ENCODE measurements around the gene CCR5. TPM values are rescaled to one million over a fixed set of nuclear protein-coding genes. Genes with fewer than 3 reads are reported as not detected.

The CCR5 gene
- total RNA-seq, 2 donors from 2014 or later, result 0.57 to 1.9 TPM

DNA sequence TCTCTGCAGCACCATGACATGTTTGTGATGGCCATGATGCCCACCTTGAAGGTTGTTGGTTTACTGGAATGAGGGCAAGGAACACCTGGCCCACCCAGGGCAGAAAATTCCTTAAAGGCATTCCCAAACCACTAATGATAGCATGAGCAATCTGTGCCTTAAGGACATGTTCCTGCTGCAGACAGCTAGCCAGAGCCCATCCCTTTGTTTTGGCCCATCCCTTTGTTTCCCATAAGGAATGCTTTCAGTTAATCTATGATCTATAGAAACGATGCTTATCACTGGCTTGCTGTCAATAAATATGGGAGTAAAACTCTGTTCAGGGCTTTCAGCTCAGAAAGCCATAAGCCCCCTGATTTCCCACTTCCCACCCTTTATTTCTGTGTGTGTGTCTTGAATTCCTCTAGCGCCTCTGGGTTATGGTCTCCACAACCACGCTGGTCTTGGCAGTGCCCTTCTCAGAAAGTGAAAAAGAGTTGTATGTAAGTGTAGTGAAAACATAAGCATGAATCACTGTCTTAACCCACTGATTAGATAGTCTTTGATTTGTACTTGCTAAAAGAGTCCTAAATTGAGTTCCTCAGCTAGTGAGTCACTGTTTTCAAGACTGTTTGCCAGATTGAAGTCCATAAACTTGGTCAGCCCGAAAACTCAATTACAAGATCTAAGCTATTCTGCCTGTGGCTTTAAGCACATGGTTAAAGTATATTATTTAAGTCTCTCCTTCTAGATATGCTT, 35.8 kb upstream of the CCR5 start:
- no peaks in the 10 kb centered on the region for H3K27me3 ChIP-seq
- no peak overlapping the region for H3K9ac ChIP-seq (ENCODE audit: low read depth in 2 of 2, low read length in 2 of 2)
- no peak overlapping the region for H3K27ac ChIP-seq
- no peaks in the 10 kb centered on the region for H3K9me3 ChIP-seq
- TF ChIP-seq, protein P1, sequence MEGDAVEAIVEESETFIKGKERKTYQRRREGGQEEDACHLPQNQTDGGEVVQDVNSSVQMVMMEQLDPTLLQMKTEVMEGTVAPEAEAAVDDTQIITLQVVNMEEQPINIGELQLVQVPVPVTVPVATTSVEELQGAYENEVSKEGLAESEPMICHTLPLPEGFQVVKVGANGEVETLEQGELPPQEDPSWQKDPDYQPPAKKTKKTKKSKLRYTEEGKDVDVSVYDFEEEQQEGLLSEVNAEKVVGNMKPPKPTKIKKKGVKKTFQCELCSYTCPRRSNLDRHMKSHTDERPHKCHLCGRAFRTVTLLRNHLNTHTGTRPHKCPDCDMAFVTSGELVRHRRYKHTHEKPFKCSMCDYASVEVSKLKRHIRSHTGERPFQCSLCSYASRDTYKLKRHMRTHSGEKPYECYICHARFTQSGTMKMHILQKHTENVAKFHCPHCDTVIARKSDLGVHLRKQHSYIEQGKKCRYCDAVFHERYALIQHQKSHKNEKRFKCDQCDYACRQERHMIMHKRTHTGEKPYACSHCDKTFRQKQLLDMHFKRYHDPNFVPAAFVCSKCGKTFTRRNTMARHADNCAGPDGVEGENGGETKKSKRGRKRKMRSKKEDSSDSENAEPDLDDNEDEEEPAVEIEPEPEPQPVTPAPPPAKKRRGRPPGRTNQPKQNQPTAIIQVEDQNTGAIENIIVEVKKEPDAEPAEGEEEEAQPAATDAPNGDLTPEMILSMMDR (IDR thresholded peaks at IDR 0.05), result no peak
- no peak overlapping the region for H3K4me3 ChIP-seq
- H3K36me3 ChIP-seq, result no peaks in the 10 kb centered on the region
- DNase-seq, result no peak
- H3K4me1 ChIP-seq, result no peaks in the 10 kb centered on the region
- intact Hi-C loops (cut with DNase I), result no loop called here

GRCh38 chr3:46335541-46335940, 35.2 kb upstream of the CCR5 start:
- H3K27ac ChIP-seq, result no peak overlapping the region
- H3K27me3 ChIP-seq, result no peaks in the 10 kb centered on the region
- TF ChIP-seq, protein P1 (IDR thresholded peaks at IDR 0.05), result no peak
- no peak overlapping the region for H3K9ac ChIP-seq (ENCODE audit: low read depth in 2 of 2, low read length in 2 of 2)
- H3K4me1 ChIP-seq, result no peaks in the 10 kb centered on the region
- H3K36me3 ChIP-seq, result no peaks in the 10 kb centered on the region
- no peak for DNase-seq
- no peaks in the 10 kb centered on the region for H3K9me3 ChIP-seq
- no peak overlapping the region for H3K4me3 ChIP-seq
- intact Hi-C loops (cut with DNase I), result no loop called here

DNA sequence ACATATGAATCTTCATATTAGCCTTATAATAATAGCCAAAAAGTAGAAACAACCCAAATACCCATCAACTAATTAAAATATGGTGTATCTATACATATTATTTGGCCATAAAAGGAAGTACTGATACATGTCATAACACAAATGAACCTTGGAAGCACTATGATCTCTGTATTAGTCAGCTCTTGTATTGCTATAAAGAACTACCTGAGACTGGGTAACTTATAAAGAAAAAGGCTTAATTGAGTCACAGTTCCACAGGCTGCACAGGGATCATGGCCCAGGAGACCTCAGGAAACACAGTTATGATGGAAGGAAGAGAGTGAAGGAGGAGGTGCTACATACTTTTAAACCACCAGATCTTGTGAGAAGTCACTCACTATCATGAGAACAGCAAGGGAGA, 32.8 kb upstream of the CCR5 start:
- Histone ChIP-seq H3K4me1 (no peaks in the 10 kb centered on the region), H3K36me3 (no peaks in the 10 kb centered on the region), H3K27ac (no peak overlapping the region), H3K9ac (ENCODE audit: low read depth in 2 of 2, low read length in 2 of 2) (no peak overlapping the region), H3K9me3 (no peaks in the 10 kb centered on the region), H3K4me3 (no peak overlapping the region), H3K27me3 (no peaks in the 10 kb centered on the region)
- intact Hi-C loops (cut with DNase I), result no loop called here
- TF ChIP-seq, protein P1 (IDR thresholded peaks at IDR 0.05), result no peak
- DNase-seq, result no peak

DNA sequence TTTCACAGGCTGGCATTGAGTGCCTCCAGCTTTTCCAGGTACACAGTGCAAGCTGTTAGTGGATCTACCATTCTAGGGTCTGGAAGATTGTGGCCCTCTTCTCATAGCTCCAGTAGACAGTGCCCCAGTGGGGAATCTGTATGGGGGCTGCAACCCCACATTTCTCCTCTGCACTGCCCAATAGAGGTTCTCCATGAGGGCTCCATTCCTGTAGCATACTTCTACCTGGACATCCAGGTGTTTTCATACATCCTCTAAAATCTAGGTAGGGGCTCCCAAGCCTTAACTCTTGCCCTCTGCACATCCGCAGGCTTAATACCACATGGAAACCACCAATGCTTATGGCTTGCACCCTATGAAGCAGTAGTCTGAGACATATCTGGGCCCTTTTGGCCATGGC, 31.9 kb upstream of the CCR5 start:
- Histone ChIP-seq H3K4me1 (no peaks in the 10 kb centered on the region), H3K9me3 (no peaks in the 10 kb centered on the region), H3K9ac (ENCODE audit: low read depth in 2 of 2, low read length in 2 of 2) (no peak overlapping the region), H3K27me3 (no peaks in the 10 kb centered on the region), H3K27ac (no peak overlapping the region), H3K4me3 (no peak overlapping the region), H3K36me3 (no peaks in the 10 kb centered on the region)
- intact Hi-C loops (cut with DNase I), result no loop called here
- no peak for DNase-seq
- TF ChIP-seq, protein P1 (IDR thresholded peaks at IDR 0.05), result no peak

DNA sequence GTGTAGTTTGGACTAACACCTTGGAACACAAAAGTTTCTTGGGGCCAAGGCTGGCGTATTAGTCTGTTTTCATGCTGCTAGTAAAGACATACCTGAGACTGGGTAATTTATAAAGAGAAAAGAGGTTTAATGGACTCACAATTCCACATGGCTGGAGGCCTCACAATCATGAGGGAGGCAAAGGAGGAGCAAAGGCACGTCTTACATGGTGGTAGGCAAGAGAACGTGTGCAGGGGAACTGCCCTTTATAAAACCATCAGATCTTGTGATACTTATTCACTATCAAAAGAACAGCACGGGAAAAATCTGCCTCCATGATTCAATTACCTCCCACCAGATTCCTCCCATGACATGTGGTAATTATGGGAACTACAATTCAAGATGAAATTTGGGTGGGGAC, 26.3 kb upstream of the CCR5 start:
- Histone ChIP-seq H3K27ac (no peak overlapping the region), H3K9me3 (no peaks in the 10 kb centered on the region), H3K27me3 (no peaks in the 10 kb centered on the region), H3K36me3 (no peaks in the 10 kb centered on the region), H3K9ac (ENCODE audit: low read depth in 2 of 2, low read length in 2 of 2) (no peak overlapping the region), H3K4me3 (no peak overlapping the region), H3K4me1 (no peaks in the 10 kb centered on the region)
- TF ChIP-seq, protein P1 (IDR thresholded peaks at IDR 0.05), result no peak
- intact Hi-C loops (cut with DNase I), result no loop called here
- DNase-seq, result no peak
